A673 (cell line): ENCODE data around the gene RNF167.

Experiments
- EZH2 ChIP-seq: fragments of 200-600 bp; sonication (generic); IDR thresholded peaks from 2 replicates; pipeline ENCODE4 v1.6.1; 2017; ENCODE audit warnings: borderline replicate concordance, low read depth, mild to moderate bottlenecking, mixed read lengths, antibody characterized with exemption, low read length; ENCODE audit not compliant: poor library complexity, severe bottlenecking
- TF ChIP-seq, protein P1 (sequence below): fragments of 300-800, 200-600 bp; sonication (generic); conservative IDR thresholded peaks from 2 replicates; pipeline ENCODE4 v1.5.1; 2017; ENCODE audit warnings: low read depth, mild to moderate bottlenecking, antibody characterized with exemption, low read length, moderate library complexity, mixed read lengths

DNA sequence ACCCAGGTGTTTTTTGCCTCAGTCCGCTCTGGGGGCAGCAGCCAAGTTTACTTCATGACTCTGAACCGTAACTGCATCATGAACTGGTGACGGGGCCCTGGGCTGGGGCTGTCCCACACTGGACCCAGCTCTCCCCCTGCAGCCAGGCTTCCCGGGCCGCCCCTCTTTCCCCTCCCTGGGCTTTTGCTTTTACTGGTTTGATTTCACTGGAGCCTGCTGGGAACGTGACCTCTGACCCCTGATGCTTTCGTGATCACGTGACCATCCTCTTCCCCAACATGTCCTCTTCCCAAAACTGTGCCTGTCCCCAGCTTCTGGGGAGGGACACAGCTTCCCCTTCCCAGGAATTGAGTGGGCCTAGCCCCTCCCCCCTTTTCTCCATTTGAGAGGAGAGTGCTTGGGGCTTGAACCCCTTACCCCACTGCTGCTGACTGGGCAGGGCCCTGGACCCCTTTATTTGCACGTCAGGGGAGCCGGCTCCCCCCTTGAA lies 42.8 kb upstream of the RNF167 start:
- TF ChIP-seq, protein P1, sequence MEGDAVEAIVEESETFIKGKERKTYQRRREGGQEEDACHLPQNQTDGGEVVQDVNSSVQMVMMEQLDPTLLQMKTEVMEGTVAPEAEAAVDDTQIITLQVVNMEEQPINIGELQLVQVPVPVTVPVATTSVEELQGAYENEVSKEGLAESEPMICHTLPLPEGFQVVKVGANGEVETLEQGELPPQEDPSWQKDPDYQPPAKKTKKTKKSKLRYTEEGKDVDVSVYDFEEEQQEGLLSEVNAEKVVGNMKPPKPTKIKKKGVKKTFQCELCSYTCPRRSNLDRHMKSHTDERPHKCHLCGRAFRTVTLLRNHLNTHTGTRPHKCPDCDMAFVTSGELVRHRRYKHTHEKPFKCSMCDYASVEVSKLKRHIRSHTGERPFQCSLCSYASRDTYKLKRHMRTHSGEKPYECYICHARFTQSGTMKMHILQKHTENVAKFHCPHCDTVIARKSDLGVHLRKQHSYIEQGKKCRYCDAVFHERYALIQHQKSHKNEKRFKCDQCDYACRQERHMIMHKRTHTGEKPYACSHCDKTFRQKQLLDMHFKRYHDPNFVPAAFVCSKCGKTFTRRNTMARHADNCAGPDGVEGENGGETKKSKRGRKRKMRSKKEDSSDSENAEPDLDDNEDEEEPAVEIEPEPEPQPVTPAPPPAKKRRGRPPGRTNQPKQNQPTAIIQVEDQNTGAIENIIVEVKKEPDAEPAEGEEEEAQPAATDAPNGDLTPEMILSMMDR: no peak
- TF ChIP-seq EZH2: no peak
